Measurements from ENCODE around the gene JAKMIP3. TPM values are rescaled to one million over a fixed set of nuclear protein-coding genes. Genes with fewer than 3 reads are reported as not detected.

Gene JAKMIP3
- polyA plus RNA-seq, 1 experiment: 0.19 TPM

DNA sequence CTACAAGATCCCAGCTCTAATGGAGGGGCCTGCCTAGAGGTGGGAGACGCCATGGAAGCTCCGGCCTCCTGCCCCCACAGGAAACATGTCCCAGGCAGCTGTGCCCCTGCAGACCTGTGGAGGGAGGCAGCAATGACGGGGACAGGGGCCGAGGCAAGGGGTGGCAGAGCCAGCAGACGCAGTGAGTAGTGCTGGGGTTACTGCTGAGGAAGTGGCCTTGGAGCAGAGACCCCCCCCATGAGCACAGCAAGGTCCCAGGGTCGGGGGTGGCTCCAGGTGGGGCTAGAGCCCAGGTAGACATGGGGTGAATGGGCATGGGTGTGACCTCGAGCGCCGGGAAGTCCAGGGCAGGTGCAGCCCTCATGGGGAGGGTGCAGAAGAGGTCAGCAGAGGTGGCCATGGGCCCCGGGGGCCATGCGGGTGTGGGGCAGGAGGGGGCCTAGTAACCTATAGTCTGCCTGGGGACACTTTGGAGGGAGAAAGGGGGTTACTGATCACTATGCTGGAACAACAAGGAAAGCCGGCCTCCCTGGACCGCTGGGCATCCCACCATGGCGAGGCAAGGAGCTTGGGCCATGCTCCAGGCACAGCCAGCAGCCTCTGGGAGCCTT lies 45.5 kb downstream of the JAKMIP3 start:
- H3K27ac ChIP-seq (ENCODE audit: low read depth, low read length): no peak overlapping the region
- peaks cover 11% of the 10 kb centered on the region for H3K27me3 ChIP-seq (ENCODE audit: control insufficient read depth, insufficient read depth, low read length)
- ChIA-PET POLR2A (no interaction called here), CTCF (no interaction called here)
- H3K9me3 ChIP-seq (ENCODE audit: control insufficient read depth, insufficient read depth, low read length): peaks cover 5% of the 10 kb centered on the region; the same call in 1 of the 2 replicates
- no peak for DNase-seq (ENCODE audit: low read depth, low spot score)
- H3K4me3 ChIP-seq (ENCODE audit: low read depth, low read length): no peak overlapping the region
- TF ChIP-seq, protein P1, sequence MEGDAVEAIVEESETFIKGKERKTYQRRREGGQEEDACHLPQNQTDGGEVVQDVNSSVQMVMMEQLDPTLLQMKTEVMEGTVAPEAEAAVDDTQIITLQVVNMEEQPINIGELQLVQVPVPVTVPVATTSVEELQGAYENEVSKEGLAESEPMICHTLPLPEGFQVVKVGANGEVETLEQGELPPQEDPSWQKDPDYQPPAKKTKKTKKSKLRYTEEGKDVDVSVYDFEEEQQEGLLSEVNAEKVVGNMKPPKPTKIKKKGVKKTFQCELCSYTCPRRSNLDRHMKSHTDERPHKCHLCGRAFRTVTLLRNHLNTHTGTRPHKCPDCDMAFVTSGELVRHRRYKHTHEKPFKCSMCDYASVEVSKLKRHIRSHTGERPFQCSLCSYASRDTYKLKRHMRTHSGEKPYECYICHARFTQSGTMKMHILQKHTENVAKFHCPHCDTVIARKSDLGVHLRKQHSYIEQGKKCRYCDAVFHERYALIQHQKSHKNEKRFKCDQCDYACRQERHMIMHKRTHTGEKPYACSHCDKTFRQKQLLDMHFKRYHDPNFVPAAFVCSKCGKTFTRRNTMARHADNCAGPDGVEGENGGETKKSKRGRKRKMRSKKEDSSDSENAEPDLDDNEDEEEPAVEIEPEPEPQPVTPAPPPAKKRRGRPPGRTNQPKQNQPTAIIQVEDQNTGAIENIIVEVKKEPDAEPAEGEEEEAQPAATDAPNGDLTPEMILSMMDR (IDR thresholded peaks at IDR 0.05; ENCODE audit: low read depth, low read length): no peak

- Histone ChIP-seq H3K27me3 (ENCODE audit: control insufficient read depth, insufficient read depth, low read length) (peaks cover 11% of the 10 kb centered on the region), H3K27ac (ENCODE audit: low read depth, low read length) (no peak overlapping the region), H3K4me3 (ENCODE audit: low read depth, low read length) (no peak overlapping the region), H3K9me3 (ENCODE audit: control insufficient read depth, insufficient read depth, low read length) (peaks cover 5% of the 10 kb centered on the region; the same call in 1 of the 2 replicates)
- ChIA-PET POLR2A (no interaction called here), CTCF (no interaction called here)
- DNase-seq (ENCODE audit: low read depth, low spot score): no peak
- TF ChIP-seq, protein P1 (IDR thresholded peaks at IDR 0.05; ENCODE audit: low read depth, low read length): no peak
Observed at GRCh38 chr10:132111871-132112341, 46.2 kb downstream of the JAKMIP3 start.

GRCh38 chr10:132112611-132113010 lies 46.9 kb downstream of the JAKMIP3 start:
- ChIA-PET CTCF (no interaction called here), POLR2A (no interaction called here)
- Histone ChIP-seq H3K27me3 (ENCODE audit: control insufficient read depth, insufficient read depth, low read length) (peaks cover 11% of the 10 kb centered on the region), H3K4me3 (ENCODE audit: low read depth, low read length) (no peak overlapping the region), H3K27ac (ENCODE audit: low read depth, low read length) (no peak overlapping the region), H3K9me3 (ENCODE audit: control insufficient read depth, insufficient read depth, low read length) (peaks cover 5% of the 10 kb centered on the region; the same call in 1 of the 2 replicates)
- TF ChIP-seq, protein P1 (IDR thresholded peaks at IDR 0.05; ENCODE audit: low read depth, low read length): no peak
- no peak for DNase-seq (ENCODE audit: low read depth, low spot score)

DNA sequence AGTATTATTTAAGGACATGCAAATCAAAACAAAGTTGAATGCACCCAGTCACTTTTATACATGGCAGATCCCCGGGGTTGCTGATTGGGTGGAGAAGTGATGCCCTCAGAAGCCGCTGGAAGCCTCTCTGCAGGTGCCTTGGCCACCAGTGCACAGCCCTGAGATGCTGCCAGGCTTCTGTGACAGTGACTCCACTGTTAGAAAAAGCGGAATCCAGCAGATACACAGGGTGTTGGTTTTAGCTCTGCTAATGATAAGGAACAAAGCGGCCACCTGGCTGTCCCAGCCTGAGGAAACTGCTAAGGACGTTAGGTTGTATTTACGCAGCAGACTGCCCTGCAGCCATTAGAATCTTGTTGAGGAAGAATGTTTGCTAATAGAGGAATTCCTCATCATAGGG lies 47.5 kb downstream of the JAKMIP3 start:
- CTCF ChIA-PET: no interaction called here
- POLR2A ChIA-PET: no interaction called here
- Histone ChIP-seq H3K27ac (ENCODE audit: low read depth, low read length) (no peak overlapping the region), H3K27me3 (ENCODE audit: control insufficient read depth, insufficient read depth, low read length) (peaks cover 11% of the 10 kb centered on the region), H3K9me3 (ENCODE audit: control insufficient read depth, insufficient read depth, low read length) (peaks cover 5% of the 10 kb centered on the region; the same call in 1 of the 2 replicates), H3K4me3 (ENCODE audit: low read depth, low read length) (no peak overlapping the region)
- TF ChIP-seq, protein P1 (IDR thresholded peaks at IDR 0.05; ENCODE audit: low read depth, low read length): no peak
- no peak for DNase-seq (ENCODE audit: low read depth, low spot score)

DNA sequence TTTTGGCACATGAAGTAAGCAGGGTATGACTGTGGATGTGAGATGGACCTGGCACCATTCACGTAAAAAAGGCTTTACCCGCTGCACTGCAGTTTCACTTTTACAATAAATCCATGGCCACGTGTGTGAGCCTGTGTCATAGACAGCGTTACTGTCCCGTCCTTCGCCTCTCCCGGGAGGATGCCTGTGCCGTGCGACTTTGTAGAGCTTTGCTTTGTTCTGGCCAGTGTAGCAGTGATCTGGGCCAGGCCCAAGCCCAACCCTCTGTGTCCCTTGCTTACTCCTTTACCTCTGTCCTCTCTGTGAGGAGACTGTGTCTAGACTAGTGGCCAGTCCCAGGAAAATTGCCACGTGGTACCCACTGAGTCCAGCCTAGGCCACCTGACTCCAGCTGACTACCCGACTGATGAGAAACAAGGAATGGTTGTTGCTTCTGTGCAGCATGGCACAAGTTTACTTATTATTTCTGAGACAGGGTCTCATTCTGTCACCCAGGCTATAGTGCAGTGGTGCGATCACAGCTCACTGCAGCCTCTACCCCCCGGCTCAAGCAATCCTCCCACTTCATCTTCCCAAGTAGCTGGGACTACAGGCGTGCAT lies 48.1 kb downstream of the JAKMIP3 start:
- CTCF ChIA-PET: no interaction called here
- Histone ChIP-seq H3K27ac (ENCODE audit: low read depth, low read length) (no peak overlapping the region), H3K27me3 (ENCODE audit: control insufficient read depth, insufficient read depth, low read length) (peaks cover 11% of the 10 kb centered on the region), H3K4me3 (ENCODE audit: low read depth, low read length) (no peak overlapping the region), H3K9me3 (ENCODE audit: control insufficient read depth, insufficient read depth, low read length) (peaks cover 5% of the 10 kb centered on the region; the same call in 1 of the 2 replicates)
- POLR2A ChIA-PET: no interaction called here
- TF ChIP-seq, protein P1 (IDR thresholded peaks at IDR 0.05; ENCODE audit: low read depth, low read length): no peak
- no peak for DNase-seq (ENCODE audit: low read depth, low spot score)
